RWPE1 (cell line): ENCODE data around the gene MCHR1.
"Not testable (repeated sequence)": the region's sequence is repeated elsewhere in the genome, so short reads cannot be mapped to it uniquely, and the experiment has no call there.

ENCODE experiments used
- CTCF ChIA-PET: fragments of 350-600 bp; sonication (Branson Sonifier 250); formaldehyde crosslinking; extraction: SDS; loops from one replicate; lab custom pipeline; 2021; lab: Yijun Ruan, JAX
- POLR2A ChIA-PET: fragments of 400-600 bp; formaldehyde crosslinking; extraction: SDS; loops from one replicate; lab custom pipeline; 2020; ENCODE audit warnings: antibody characterized with exemption; ENCODE audit not compliant: low non-redundant PET; lab: Yijun Ruan, JAX
- DNase-seq: peaks from one replicate; pipeline ENCODE4 v3.0.0; 2012; ENCODE audit warnings: low spot score
- H3K27ac ChIP-seq: fragments of 450-650 bp; 2 replicates; pipeline ENCODE4 v1.5.1; 2017
- CTCF ChIP-seq: fragments of 450-650 bp; conservative IDR thresholded peaks from 2 replicates; pipeline ENCODE4 v1.5.1; 2017; ENCODE audit warnings: low read depth, mild to moderate bottlenecking

Gene MCHR1

GRCh38 chr22:40670058-40670457 is 9.2 kb upstream of the MCHR1 start:
- H3K27ac ChIP-seq = no peak overlapping the region
- no peak for TF ChIP-seq CTCF
- ChIA-PET POLR2A (no interaction called here), CTCF (no interaction called here)
- DNase-seq = no peak

- no peak overlapping the region for H3K27ac ChIP-seq
- DNase-seq = no peak
- ChIA-PET POLR2A (interaction anchor here (0.6 kb wide), 1 partner anchor 1978 kb away, joined by 3 read pairs; no protein-coding TSS in a partner anchor), CTCF (interaction anchor here (0.6 kb wide), 1 partner anchor 184 kb away, joined by 3 read pairs; no protein-coding TSS in a partner anchor)
- no peak for TF ChIP-seq CTCF
Measured at GRCh38 chr22:40671369-40671768, 7.9 kb upstream of the MCHR1 start.

GRCh38 chr22:40671796-40672360 is 7.4 kb upstream of the MCHR1 start:
- H3K27ac ChIP-seq = no peak overlapping the region
- TF ChIP-seq CTCF = no peak
- CTCF ChIA-PET = interaction anchor here (1.1 kb wide), 1 partner anchor 11 kb away, joined by 3 read pairs; no protein-coding TSS in a partner anchor
- POLR2A ChIA-PET = interaction anchor here (0.6 kb wide), 1 partner anchor 1979 kb away, joined by 3 read pairs; no protein-coding TSS in a partner anchor
- no peak for DNase-seq

- no peak overlapping the region for H3K27ac ChIP-seq
- no peak for DNase-seq
- ChIA-PET POLR2A (no interaction called here), CTCF (interaction anchor here (1.1 kb wide), 1 partner anchor 10 kb away, joined by 3 read pairs; no protein-coding TSS in a partner anchor)
- no peak for TF ChIP-seq CTCF
Measured at GRCh38 chr22:40673017-40673416, 6.3 kb upstream of the MCHR1 start.

GRCh38 chr22:40674274-40674673 is 5.0 kb upstream of the MCHR1 start:
- H3K27ac ChIP-seq = no peak overlapping the region
- CTCF ChIA-PET = no interaction called here
- no peak for TF ChIP-seq CTCF
- POLR2A ChIA-PET = no interaction called here
- DNase-seq = no peak

GRCh38 chr22:40676166-40676565 is 3.1 kb upstream of the MCHR1 start:
- POLR2A ChIA-PET, CTCF ChIA-PET, DNase-seq: not testable (repeated sequence)
- H3K27ac ChIP-seq = peak overlapping the region; percentile 32; the same call in 1 of the 2 replicates

- POLR2A ChIA-PET = no interaction called here
- CTCF ChIA-PET = no interaction called here
- no peak for TF ChIP-seq CTCF
- H3K27ac ChIP-seq = peak overlapping the region; percentile 32; the same call in 1 of the 2 replicates
- DNase-seq = no peak
Measured at GRCh38 chr22:40676644-40677043, 2.6 kb upstream of the MCHR1 start.
